CD14-positive monocyte (primary cell): Measurements from ENCODE around the gene IL27RA. TPM values are rescaled to one million over a fixed set of nuclear protein-coding genes. Genes with fewer than 3 reads are reported as not detected.

Source experiments
- DNase-seq, 3 donors: peaks; one replicate each; pipeline ENCODE4 v3.0.0-alpha.2; 2011 to 2022
- H2AFZ ChIP-seq: 2 replicates; pipeline ENCODE4 v1.6.0; 2012; ENCODE audit warnings: mild to moderate bottlenecking, low read depth, low read length, inconsistent platforms; ENCODE audit not compliant: insufficient read depth, poor library complexity, severe bottlenecking
- H3K27ac ChIP-seq, 2 donors: 1 replicate in 1 of 2; 2 replicates in 1 of 2; pipeline ENCODE4 v1.5.1; 2012 to 2013; ENCODE audit warnings: low read length in 2 of 2, control low read depth in 1 of 2, inconsistent platforms in 1 of 2, low read depth in 1 of 2, mild to moderate bottlenecking in 1 of 2
- H3K27me3 ChIP-seq, 2 donors: one replicate each; pipeline versions ENCODE4 v1.6.0 to v1.6.1; 2011 to 2013; ENCODE audit warnings: low read length in 2 of 2; ENCODE audit not compliant: control insufficient read depth in 2 of 2, insufficient read depth in 2 of 2
- H3K36me3 ChIP-seq, 2 donors: replicated peaks in 1 of 2; 1 replicate in 1 of 2; 2 replicates in 1 of 2; pipeline versions ENCODE4 v1.5.1 to v1.6.1; 2012 to 2013; ENCODE audit warnings: low read length in 2 of 2, control low read depth in 1 of 2, inconsistent platforms in 1 of 2, mild to moderate bottlenecking in 1 of 2; ENCODE audit not compliant: insufficient read depth in 2 of 2, control insufficient read depth in 1 of 2
- H3K4me1 ChIP-seq, 2 donors: 1 replicate in 1 of 2; 2 replicates in 1 of 2; pipeline versions ENCODE4 v1.5.1 to v1.6.1; 2012 to 2013; ENCODE audit warnings: low read length in 2 of 2, control low read depth in 1 of 2, inconsistent platforms in 1 of 2, mild to moderate bottlenecking in 1 of 2, moderate library complexity in 1 of 2; ENCODE audit not compliant: insufficient read depth in 2 of 2, control insufficient read depth in 1 of 2
- H3K4me2 ChIP-seq: replicated peaks from 2 replicates; pipeline ENCODE3; 2012; ENCODE audit warnings: low read length, moderate library complexity, mild to moderate bottlenecking; ENCODE audit not compliant: poor library complexity, severe bottlenecking; ENCODE audit errors: extremely low read depth
- H3K4me3 ChIP-seq, 3 experiments: fragments of 200-600 bp in 1 of 3; sonication (generic) in 1 of 3; replicated peaks in 1 of 3; 1 replicate in 2 of 3; 2 replicates in 1 of 3; pipeline ENCODE4 v1.5.1; 2011 to 2013; ENCODE audit warnings: low read length in 3 of 3, mild to moderate bottlenecking in 3 of 3, control low read depth in 2 of 3, low read depth in 2 of 3, inconsistent platforms in 1 of 3, moderate library complexity in 1 of 3
- H3K79me2 ChIP-seq: 2 replicates; pipeline ENCODE4 v1.6.0; 2012; ENCODE audit warnings: mild to moderate bottlenecking, control low read depth, inconsistent platforms, low read length, moderate library complexity; ENCODE audit not compliant: insufficient read depth
- H3K9ac ChIP-seq: 2 replicates; pipeline ENCODE4 v1.6.0; 2017; ENCODE audit warnings: low read length, mild to moderate bottlenecking; ENCODE audit not compliant: insufficient read depth, poor library complexity, severe bottlenecking
- H3K9me3 ChIP-seq, 2 donors: replicated peaks in 1 of 2; 1 replicate in 1 of 2; 2 replicates in 1 of 2; pipeline versions ENCODE4 v1.5.1 to v1.6.1; 2012 to 2013; ENCODE audit warnings: low read length in 2 of 2, control low read depth in 1 of 2; ENCODE audit not compliant: control insufficient read depth in 1 of 2, insufficient read depth in 1 of 2
- H4K20me1 ChIP-seq: 2 replicates; pipeline ENCODE4 v1.6.0; 2012; ENCODE audit warnings: mild to moderate bottlenecking, low read length, control low read depth, moderate library complexity; ENCODE audit not compliant: insufficient read depth
- H3K27ac Mint-ChIP-seq, 7 donors: one replicate each; pipeline ENCODE4 v1.8.0; 2020; ENCODE audit warnings: mild to moderate bottlenecking in 7 of 7, mixed read lengths in 7 of 7, moderate library complexity in 6 of 7, inconsistent platforms in 2 of 7
- H3K27me3 Mint-ChIP-seq, 3 donors: one replicate each; pipeline ENCODE4 v1.8.0; 2021 to 2022; ENCODE audit warnings: low read depth in 3 of 3, mild to moderate bottlenecking in 3 of 3, mixed read lengths in 3 of 3, moderate library complexity in 3 of 3, inconsistent platforms in 1 of 3
- H3K36me3 Mint-ChIP-seq, 2 donors: one replicate each; pipeline ENCODE4 v1.8.0; 2020; ENCODE audit warnings: mixed read lengths in 2 of 2, inconsistent platforms in 1 of 2, mild to moderate bottlenecking in 1 of 2
- H3K4me1 Mint-ChIP-seq: one replicate; pipeline ENCODE4 v1.8.0; 2020; ENCODE audit warnings: mild to moderate bottlenecking, mixed read lengths
- H3K4me3 Mint-ChIP-seq, 2 donors: one replicate each; pipeline ENCODE4 v1.8.0; 2020; ENCODE audit warnings: mild to moderate bottlenecking in 2 of 2, mixed read lengths in 2 of 2, moderate library complexity in 1 of 2
- H3K9me3 Mint-ChIP-seq, 7 donors: one replicate each; pipeline ENCODE4 v1.8.0; 2020 to 2022; ENCODE audit warnings: mixed read lengths in 7 of 7, mild to moderate bottlenecking in 6 of 7, moderate library complexity in 6 of 7, inconsistent platforms in 2 of 7
- CTCF ChIP-seq: fragments of 200-600 bp; IDR thresholded peaks from one replicate; pipeline ENCODE4 v1.8.0; 2022; ENCODE audit warnings: antibody characterized with exemption, mild to moderate bottlenecking
- WGBS: methylation state at CpG from one replicate; pipeline ENCODE4 v1.1.5; 2013; ENCODE audit warnings: missing lambda C conversion rate; ENCODE audit not compliant: insufficient coverage; 5-methylcytosine and 5-hydroxymethylcytosine counted together
- intact Hi-C, 2 donors: fragments of 100-400 bp; cut with micrococcal nuclease; formaldehyde crosslinking; loops; one replicate each; pipeline versions ENCODE4 v1.15.0 to v1.15.1; 2023
- polyA plus RNA-seq, 3 donors: library from polyadenylated mRNA; depleted of rRNA in 1 of 3; unstranded in 2 of 3; stranded (reverse) in 1 of 3; fragments of 300-500 nt in 2 of 3; fragments of >200 nt in 1 of 3; fragmentation: Illumina TruSeq in 2 of 3; gene quantifications; 1 replicate in 2 of 3; 2 replicates in 1 of 3; pipeline ENCODE4 v1.2.3, GENCODE V29; 2012 to 2021

IL27RA gene
- polyA plus RNA-seq, 3 donors: 40.4 to 61.5 (median 54.9) TPM

- peak within 1 kb of the TSS; percentile 65 for H3K9ac ChIP-seq
- peaks cover 7 to 19% of the 10 kb centered on the region in 2 donors for H3K36me3 ChIP-seq
- peak in 2 of 3 donors; percentile 50 to 63 for DNase-seq
- intact Hi-C loops: loop anchor here in 1 of 2 donors (5.0 kb wide), 1 partner anchor 47 kb away; the partner anchor contains the start of gene ASF1B
- peak within 1 kb of the TSS; percentile 72 for H2AFZ ChIP-seq
- Mint-ChIP-seq H3K27ac (peak within 1 kb of the TSS; percentile 83 to 97 (median 94)), H3K9me3 (peaks cover 0 to 14% (median 9%) of the 10 kb centered on the region in 7 donors), H3K4me1 (peaks cover 15% of the 10 kb centered on the region), H3K27me3 (peaks cover 0 to 6% (median 5%) of the 10 kb centered on the region in 3 donors), H3K36me3 (peaks cover 28 to 29% of the 10 kb centered on the region in 2 donors), H3K4me3 (peak within 1 kb of the TSS; percentile 99)
- no peak for TF ChIP-seq CTCF
- H3K4me2 ChIP-seq: peak within 1 kb of the TSS; percentile 100
- peak within 1 kb of the TSS; percentile 61 to 90 (median 69) for H3K4me3 ChIP-seq
- peaks cover 7% of the 10 kb centered on the region for H3K79me2 ChIP-seq
- peaks cover 41% of the 10 kb centered on the region for H4K20me1 ChIP-seq
- WGBS: no CpG with 5 or more reads among the region's 65 CpGs
- peaks cover 0 to 2% of the 10 kb centered on the region in 2 donors for H3K27me3 ChIP-seq
- peaks cover 18 to 23% of the 10 kb centered on the region in 2 donors for H3K4me1 ChIP-seq
- peaks cover 6 to 8% of the 10 kb centered on the region in 2 donors for H3K9me3 ChIP-seq
- peak within 1 kb of the TSS; percentile 50 to 59 for H3K27ac ChIP-seq
Measured at GRCh38 chr19:14090509-14091080, 59.0 kb downstream of the IL27RA start, which contains the start of gene SAMD1. TSS of gene SAMD1 (minus strand) at chr19:14090751.

- Histone ChIP-seq H3K27ac (peak overlapping the region; percentile 50 to 59), H2AFZ (peak overlapping the region; percentile 72), H3K9me3 (peaks cover 6 to 8% of the 10 kb centered on the region in 2 donors), H3K4me2 (peak overlapping the region; percentile 100), H3K79me2 (peaks cover 7% of the 10 kb centered on the region), H3K4me3 (peak overlapping the region; percentile 61 to 90 (median 64)), H3K9ac (peak overlapping the region; percentile 65), H4K20me1 (peaks cover 48% of the 10 kb centered on the region), H3K27me3 (peaks cover 0 to 2% of the 10 kb centered on the region in 2 donors), H3K4me1 (peaks cover 18 to 23% of the 10 kb centered on the region in 2 donors), H3K36me3 (peaks cover 9 to 21% of the 10 kb centered on the region in 2 donors)
- 0% methylated on average over 37 of the region's 72 CpGs for WGBS
- intact Hi-C loops: loop anchor here in 1 of 2 donors (5.0 kb wide), 1 partner anchor 46 kb away; the partner anchor contains the start of gene ASF1B
- peak overlapping the region; percentile 83 to 97 (median 94) for H3K27ac Mint-ChIP-seq
- no peak for TF ChIP-seq CTCF
- peak; percentile 34 to 54 (median 43) for DNase-seq
- H3K4me3 Mint-ChIP-seq: peak overlapping the region; percentile 99
- peaks cover 29 to 34% of the 10 kb centered on the region in 2 donors for H3K36me3 Mint-ChIP-seq
- H3K4me1 Mint-ChIP-seq: peaks cover 15% of the 10 kb centered on the region
- H3K27me3 Mint-ChIP-seq: peaks cover 0 to 6% (median 5%) of the 10 kb centered on the region in 3 donors
- peaks cover 0 to 14% (median 9%) of the 10 kb centered on the region in 7 donors for H3K9me3 Mint-ChIP-seq
Measured at GRCh38 chr19:14091081-14091812, 59.7 kb downstream of the IL27RA start.
